ENCODE results near the gene SDK1. TPM values are rescaled to one million over a fixed set of nuclear protein-coding genes. Genes with fewer than 3 reads are reported as not detected.

The SDK1 gene
- total RNA-seq, 1 donor from 2014 or later: 1.3 TPM

DNA sequence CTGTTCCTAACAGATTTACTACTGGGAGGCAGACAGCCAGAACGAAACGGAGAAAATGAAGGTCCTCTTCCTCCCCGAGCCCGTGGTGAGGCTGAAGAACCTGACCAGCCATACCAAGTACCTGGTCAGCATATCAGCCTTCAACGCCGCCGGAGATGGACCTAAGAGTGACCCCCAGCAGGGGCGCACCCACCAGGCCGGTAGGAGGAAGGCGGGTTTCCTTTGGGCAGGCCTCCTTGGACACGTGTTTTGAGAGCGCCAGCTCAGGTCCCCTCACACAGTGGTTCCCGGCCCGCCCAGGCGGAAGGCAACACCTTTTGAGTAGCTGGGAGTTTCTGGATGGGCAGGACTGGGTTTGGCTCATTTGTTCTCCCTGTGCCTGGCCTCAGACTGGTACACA, 907.0 kb downstream of the SDK1 start:
- ChIA-PET POLR2A (no interaction called here), CTCF (no interaction called here)
- Mint-ChIP-seq H3K27me3 (no peaks in the 10 kb centered on the region), H3K9me3 (no peaks in the 10 kb centered on the region), H3K27ac (no peak overlapping the region), H3K36me3 (ENCODE audit: low read depth) (no peaks in the 10 kb centered on the region), H3K4me3 (no peak overlapping the region), H3K4me1 (no peaks in the 10 kb centered on the region)
- no peak for ATAC-seq (ENCODE audit: low read depth)
- DNase-seq: no peak
- intact Hi-C loops (cut with micrococcal nuclease): no loop called here
- TF ChIP-seq, protein P1, sequence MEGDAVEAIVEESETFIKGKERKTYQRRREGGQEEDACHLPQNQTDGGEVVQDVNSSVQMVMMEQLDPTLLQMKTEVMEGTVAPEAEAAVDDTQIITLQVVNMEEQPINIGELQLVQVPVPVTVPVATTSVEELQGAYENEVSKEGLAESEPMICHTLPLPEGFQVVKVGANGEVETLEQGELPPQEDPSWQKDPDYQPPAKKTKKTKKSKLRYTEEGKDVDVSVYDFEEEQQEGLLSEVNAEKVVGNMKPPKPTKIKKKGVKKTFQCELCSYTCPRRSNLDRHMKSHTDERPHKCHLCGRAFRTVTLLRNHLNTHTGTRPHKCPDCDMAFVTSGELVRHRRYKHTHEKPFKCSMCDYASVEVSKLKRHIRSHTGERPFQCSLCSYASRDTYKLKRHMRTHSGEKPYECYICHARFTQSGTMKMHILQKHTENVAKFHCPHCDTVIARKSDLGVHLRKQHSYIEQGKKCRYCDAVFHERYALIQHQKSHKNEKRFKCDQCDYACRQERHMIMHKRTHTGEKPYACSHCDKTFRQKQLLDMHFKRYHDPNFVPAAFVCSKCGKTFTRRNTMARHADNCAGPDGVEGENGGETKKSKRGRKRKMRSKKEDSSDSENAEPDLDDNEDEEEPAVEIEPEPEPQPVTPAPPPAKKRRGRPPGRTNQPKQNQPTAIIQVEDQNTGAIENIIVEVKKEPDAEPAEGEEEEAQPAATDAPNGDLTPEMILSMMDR (IDR thresholded peaks at IDR 0.05): no peak

DNA sequence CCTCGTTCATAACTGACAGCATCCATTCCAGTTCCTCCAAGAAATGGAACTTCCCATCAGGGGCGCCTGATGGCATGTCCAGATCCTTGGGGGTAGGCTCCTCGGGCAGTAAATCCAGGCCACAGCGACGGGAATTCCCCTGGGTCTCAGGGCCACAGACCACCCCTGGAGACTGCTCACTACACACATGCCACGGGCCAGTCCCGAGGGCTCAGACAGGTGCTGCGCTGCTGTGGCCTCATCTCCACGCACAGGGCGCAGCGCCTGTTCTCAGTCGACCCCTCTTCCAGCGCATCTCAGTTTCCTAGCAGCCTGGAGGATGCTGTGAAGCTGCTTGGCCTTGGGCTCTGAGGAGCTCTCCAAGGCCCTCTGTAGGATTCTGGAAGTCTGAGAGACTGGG, 907.5 kb downstream of the SDK1 start:
- CTCF ChIA-PET: no interaction called here
- DNase-seq: no peak
- H3K27ac Mint-ChIP-seq: no peak overlapping the region
- no peaks in the 10 kb centered on the region for H3K4me1 Mint-ChIP-seq
- no peaks in the 10 kb centered on the region for H3K27me3 Mint-ChIP-seq
- no peaks in the 10 kb centered on the region for H3K36me3 Mint-ChIP-seq (ENCODE audit: low read depth)
- intact Hi-C loops (cut with micrococcal nuclease): no loop called here
- no peaks in the 10 kb centered on the region for H3K9me3 Mint-ChIP-seq
- TF ChIP-seq, protein P1 (IDR thresholded peaks at IDR 0.05): no peak
- POLR2A ChIA-PET: no interaction called here
- H3K4me3 Mint-ChIP-seq: no peak overlapping the region
- no peak for ATAC-seq (ENCODE audit: low read depth)

DNA sequence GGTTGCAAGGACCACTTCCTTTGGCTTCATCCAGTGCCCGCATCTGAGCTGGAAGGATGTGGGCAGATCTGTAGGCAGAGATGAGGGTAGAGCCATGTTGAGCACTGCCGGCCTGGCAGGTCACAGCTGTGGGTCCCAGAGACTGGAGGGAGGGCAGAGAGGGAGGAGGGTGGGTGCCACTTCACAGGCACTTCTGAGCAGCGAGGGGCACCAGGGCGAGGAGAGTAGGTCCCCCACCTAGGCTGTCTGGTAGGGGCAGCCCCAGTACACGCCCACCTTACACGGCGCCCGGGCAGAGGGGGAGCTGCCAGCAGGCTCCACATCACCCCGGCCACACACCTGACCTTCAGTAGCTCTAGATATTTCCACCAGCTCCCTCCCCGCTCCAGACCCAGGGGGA, 908.1 kb downstream of the SDK1 start:
- TF ChIP-seq, protein P1 (IDR thresholded peaks at IDR 0.05): no peak
- Mint-ChIP-seq H3K9me3 (no peaks in the 10 kb centered on the region), H3K4me3 (no peak overlapping the region), H3K36me3 (ENCODE audit: low read depth) (no peaks in the 10 kb centered on the region), H3K4me1 (no peaks in the 10 kb centered on the region), H3K27ac (no peak overlapping the region), H3K27me3 (no peaks in the 10 kb centered on the region)
- POLR2A ChIA-PET: no interaction called here
- intact Hi-C loops (cut with micrococcal nuclease): no loop called here
- ATAC-seq (ENCODE audit: low read depth): no peak
- no peak for DNase-seq
- CTCF ChIA-PET: no interaction called here

DNA sequence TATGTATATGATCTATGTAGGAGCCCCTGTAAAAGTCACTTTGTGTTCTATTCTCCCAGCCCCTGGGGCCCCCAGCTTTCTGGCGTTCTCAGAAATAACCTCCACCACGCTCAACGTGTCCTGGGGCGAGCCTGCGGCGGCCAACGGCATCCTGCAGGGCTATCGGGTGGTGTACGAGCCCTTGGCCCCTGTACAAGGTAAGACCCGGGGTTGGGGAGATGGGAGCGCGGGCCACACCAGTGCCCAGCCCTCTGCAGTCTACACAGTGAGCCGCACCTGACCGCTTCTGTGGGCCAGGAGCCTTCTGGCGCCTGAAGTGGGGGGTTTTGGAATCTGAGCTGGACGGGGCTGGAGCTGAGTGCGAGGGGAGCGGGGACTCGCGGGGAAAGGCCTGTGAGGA, 908.9 kb downstream of the SDK1 start:
- DNase-seq (no peak), ATAC-seq (ENCODE audit: low read depth) (no peak)
- TF ChIP-seq, protein P1 (IDR thresholded peaks at IDR 0.05): no peak
- no peak overlapping the region for H3K4me3 Mint-ChIP-seq
- H3K27ac Mint-ChIP-seq: no peak overlapping the region
- H3K4me1 Mint-ChIP-seq: no peaks in the 10 kb centered on the region
- no peaks in the 10 kb centered on the region for H3K9me3 Mint-ChIP-seq
- POLR2A ChIA-PET: no interaction called here
- intact Hi-C loops (cut with micrococcal nuclease): no loop called here
- H3K27me3 Mint-ChIP-seq: no peaks in the 10 kb centered on the region
- no peaks in the 10 kb centered on the region for H3K36me3 Mint-ChIP-seq (ENCODE audit: low read depth)
- CTCF ChIA-PET: no interaction called here

DNA sequence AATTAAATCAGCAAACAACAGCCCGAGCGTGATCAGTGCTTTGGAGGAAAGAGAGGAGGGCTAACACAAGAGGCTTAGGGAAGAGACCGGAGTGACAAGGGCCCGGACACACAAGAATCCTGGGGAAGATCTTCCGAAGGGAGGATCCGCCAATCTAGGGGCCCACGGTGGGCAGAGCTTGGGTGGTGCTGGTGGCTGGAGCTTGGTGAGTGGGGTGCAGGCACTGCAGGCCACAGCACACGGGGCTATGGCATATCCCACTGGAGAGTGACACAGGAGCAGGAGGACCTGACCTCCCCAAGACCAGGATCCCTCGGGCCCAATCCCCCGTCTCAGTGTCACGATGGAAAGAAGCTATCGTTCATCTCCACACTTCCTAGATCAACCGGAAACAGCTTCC, 909.8 kb downstream of the SDK1 start:
- no peak overlapping the region for H3K27ac Mint-ChIP-seq
- POLR2A ChIA-PET: no interaction called here
- H3K4me1 Mint-ChIP-seq: no peaks in the 10 kb centered on the region
- H3K9me3 Mint-ChIP-seq: no peaks in the 10 kb centered on the region
- CTCF ChIA-PET: no interaction called here
- intact Hi-C loops (cut with micrococcal nuclease): no loop called here
- H3K27me3 Mint-ChIP-seq: no peaks in the 10 kb centered on the region
- H3K4me3 Mint-ChIP-seq: no peak overlapping the region
- H3K36me3 Mint-ChIP-seq (ENCODE audit: low read depth): no peaks in the 10 kb centered on the region
- TF ChIP-seq, protein P1 (IDR thresholded peaks at IDR 0.05): no peak
- ATAC-seq (ENCODE audit: low read depth): no peak
- DNase-seq: no peak

All from activated B cell treated with CpG ODN at 0.5 μM for 24 hours (primary cell).